ENCODE data around the gene CCDC167.
A peak's percentile ranks its signal among the peaks of the same experiment; 100 is the strongest.

CCDC167 gene

GRCh38 chr6:37489697-37490336 is 9.9 kb downstream of the CCDC167 start:
- no peak for DNase-seq (ENCODE audit: low spot score)

GRCh38 chr6:37488476-37488875 is 11.2 kb downstream of the CCDC167 start:
- no peak for DNase-seq (ENCODE audit: low spot score)

- DNase-seq (ENCODE audit: low spot score) = no peak
Observed at GRCh38 chr6:37487591-37488380, 11.9 kb downstream of the CCDC167 start.

- no peak for DNase-seq (ENCODE audit: low spot score)
Observed at GRCh38 chr6:37486121-37486839, 13.4 kb downstream of the CCDC167 start.

GRCh38 chr6:37485291-37485702 is 14.4 kb downstream of the CCDC167 start:
- no peak for DNase-seq (ENCODE audit: low spot score)

- DNase-seq (ENCODE audit: low spot score) = no peak
Observed at GRCh38 chr6:37484786-37485170, 14.9 kb downstream of the CCDC167 start.

- DNase-seq (ENCODE audit: low spot score) = peak; percentile 86
Observed at GRCh38 chr6:37483917-37484785, 15.5 kb downstream of the CCDC167 start.

- DNase-seq (ENCODE audit: low spot score) = no peak
Observed at GRCh38 chr6:37483252-37483901, 16.3 kb downstream of the CCDC167 start.

GRCh38 chr6:37482606-37483251 is 17.0 kb downstream of the CCDC167 start:
- DNase-seq (ENCODE audit: low spot score) = no peak

GRCh38 chr6:37481711-37482605 is 17.7 kb downstream of the CCDC167 start:
- DNase-seq (ENCODE audit: low spot score) = no peak

GRCh38 chr6:37480951-37481534 is 18.6 kb downstream of the CCDC167 start:
- no peak for DNase-seq (ENCODE audit: low spot score)

- no peak for DNase-seq (ENCODE audit: low spot score)
Observed at GRCh38 chr6:37480118-37480736, 19.5 kb downstream of the CCDC167 start.

GRCh38 chr6:37479266-37479854 is 20.3 kb downstream of the CCDC167 start:
- DNase-seq (ENCODE audit: low spot score) = no peak

GRCh38 chr6:37478827-37479226 is 20.9 kb downstream of the CCDC167 start:
- DNase-seq (ENCODE audit: low spot score) = no peak

- no peak for DNase-seq (ENCODE audit: low spot score)
Observed at GRCh38 chr6:37477656-37478435, 21.8 kb downstream of the CCDC167 start.

GRCh38 chr6:37477191-37477590 is 22.5 kb downstream of the CCDC167 start:
- no peak for DNase-seq (ENCODE audit: low spot score)

GRCh38 chr6:37474316-37474715 is 25.4 kb downstream of the CCDC167 start:
- DNase-seq (ENCODE audit: low spot score) = no peak
